GOT3 (cell line): Measurements from ENCODE around the gene FBXW7.

Experiments used
- DNase-seq: peaks from one replicate; lab custom pipeline; 2025; ENCODE audit warnings: mixed read lengths; lab: John Stamatoyannopoulos, UW

The FBXW7 gene

GRCh38 chr4:152328582-152328981, 207.3 kb downstream of the FBXW7 start:
- no peak for DNase-seq

GRCh38 chr4:152327606-152328453, 208.1 kb downstream of the FBXW7 start:
- DNase-seq, result no peak

GRCh38 chr4:152325831-152326230, 210.1 kb downstream of the FBXW7 start:
- DNase-seq, result no peak

GRCh38 chr4:152323221-152323620, 212.7 kb downstream of the FBXW7 start:
- no peak for DNase-seq

- DNase-seq, result no peak
These were observed 213.2 kb downstream of the FBXW7 start for GRCh38 chr4:152322656-152323055.

GRCh38 chr4:152321923-152322322, 214.0 kb downstream of the FBXW7 start:
- no peak for DNase-seq

- DNase-seq, result no peak
These were observed 214.5 kb downstream of the FBXW7 start for GRCh38 chr4:152321398-152321797.

- no peak for DNase-seq
These were observed 218.9 kb downstream of the FBXW7 start for GRCh38 chr4:152316969-152317368.

- no peak for DNase-seq
These were observed 225.6 kb downstream of the FBXW7 start for GRCh38 chr4:152310257-152310656.

- DNase-seq, result no peak
These were observed 226.5 kb downstream of the FBXW7 start for GRCh38 chr4:152309418-152309817.

- no peak for DNase-seq
These were observed 226.9 kb downstream of the FBXW7 start for GRCh38 chr4:152308951-152309350.

GRCh38 chr4:152307669-152308068, 228.2 kb downstream of the FBXW7 start:
- DNase-seq, result no peak

- no peak for DNase-seq
These were observed 229.4 kb downstream of the FBXW7 start for GRCh38 chr4:152306541-152306940.

- no peak for DNase-seq
These were observed 231.7 kb downstream of the FBXW7 start for GRCh38 chr4:152304220-152304619.

- no peak for DNase-seq
These were observed 234.5 kb downstream of the FBXW7 start for GRCh38 chr4:152301381-152301780.

- DNase-seq, result no peak
These were observed 236.3 kb downstream of the FBXW7 start for GRCh38 chr4:152299553-152299952.

GRCh38 chr4:152296386-152296785, 239.5 kb downstream of the FBXW7 start:
- DNase-seq, result no peak

GRCh38 chr4:152294765-152295164, 241.1 kb downstream of the FBXW7 start:
- DNase-seq, result no peak

- no peak for DNase-seq
These were observed 241.6 kb downstream of the FBXW7 start for GRCh38 chr4:152294331-152294730.

GRCh38 chr4:152293527-152293926, 242.4 kb downstream of the FBXW7 start:
- DNase-seq, result no peak

GRCh38 chr4:152290366-152290921, 245.4 kb downstream of the FBXW7 start:
- no peak for DNase-seq

- no peak for DNase-seq
These were observed 246.0 kb downstream of the FBXW7 start for GRCh38 chr4:152289941-152290340.

GRCh38 chr4:152289541-152289940, 246.4 kb downstream of the FBXW7 start:
- no peak for DNase-seq
